NCI-H82 treated with DMSO at 0.1 percent for 48 hours (cell line): ENCODE data around the gene TOP1.
A peak's percentile ranks its signal among the peaks of the same experiment; 100 is the strongest.

Source experiments
- DNase-seq: peaks from one replicate; lab custom pipeline; 2025; ENCODE audit not compliant: unreplicated experiment; lab: John Stamatoyannopoulos, UW

The TOP1 gene

DNA sequence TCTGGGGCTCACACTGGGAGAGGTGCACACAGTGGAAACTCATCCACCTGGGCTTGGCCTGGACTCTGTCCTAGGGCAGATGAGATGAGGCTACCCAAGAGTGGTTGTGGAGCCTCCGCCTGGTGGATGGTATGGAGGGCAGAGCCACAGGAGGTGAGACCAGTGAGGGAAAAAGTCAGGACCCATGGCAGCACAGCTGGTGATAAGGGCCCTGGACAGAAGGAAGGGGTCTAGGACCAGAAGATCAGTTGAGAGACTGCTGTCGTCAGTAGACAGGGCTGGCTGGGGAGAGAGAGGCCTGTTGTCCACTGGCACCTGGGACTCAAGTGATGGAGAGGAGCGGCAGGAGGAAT lies 138.5 kb downstream of the TOP1 start:
- DNase-seq: no peak

DNA sequence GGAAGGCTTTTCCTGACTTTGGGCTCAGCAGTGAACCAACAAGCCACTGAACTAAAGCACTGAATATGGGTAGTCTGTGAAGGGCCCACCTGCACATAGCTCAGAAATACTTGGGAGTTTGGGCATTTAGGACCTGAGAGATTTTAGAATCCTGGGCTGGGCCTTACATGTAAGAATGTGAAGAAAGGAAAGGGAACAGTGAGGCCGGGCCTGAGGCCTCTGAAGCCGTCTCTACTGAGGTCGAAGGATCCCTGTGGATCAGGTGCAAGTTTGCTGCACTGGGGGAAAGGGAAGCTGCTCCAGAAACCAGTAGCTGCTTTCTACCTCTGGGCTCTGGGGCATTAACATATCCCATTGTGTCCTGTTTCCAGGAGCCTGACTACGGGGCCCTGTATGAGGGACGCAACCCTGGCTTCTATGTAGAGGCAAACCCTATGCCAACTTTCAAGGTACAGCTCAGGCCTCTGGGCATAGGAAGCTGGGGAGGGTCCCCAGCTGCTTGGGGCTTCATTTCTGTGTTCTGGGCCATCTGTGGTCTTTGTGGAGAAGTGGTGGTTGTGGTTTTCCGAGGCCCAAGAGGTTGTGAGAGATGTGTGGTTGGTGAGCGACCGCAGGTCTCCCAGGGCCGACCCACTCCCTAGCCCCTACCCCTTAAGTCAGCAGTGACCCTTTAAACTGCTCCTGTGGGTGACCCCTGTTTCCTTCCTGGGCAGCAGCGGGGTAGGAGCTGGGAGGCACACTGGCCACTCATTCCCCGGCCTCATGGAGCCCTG lies 139.0 kb downstream of the TOP1 start:
- DNase-seq: no peak

DNA sequence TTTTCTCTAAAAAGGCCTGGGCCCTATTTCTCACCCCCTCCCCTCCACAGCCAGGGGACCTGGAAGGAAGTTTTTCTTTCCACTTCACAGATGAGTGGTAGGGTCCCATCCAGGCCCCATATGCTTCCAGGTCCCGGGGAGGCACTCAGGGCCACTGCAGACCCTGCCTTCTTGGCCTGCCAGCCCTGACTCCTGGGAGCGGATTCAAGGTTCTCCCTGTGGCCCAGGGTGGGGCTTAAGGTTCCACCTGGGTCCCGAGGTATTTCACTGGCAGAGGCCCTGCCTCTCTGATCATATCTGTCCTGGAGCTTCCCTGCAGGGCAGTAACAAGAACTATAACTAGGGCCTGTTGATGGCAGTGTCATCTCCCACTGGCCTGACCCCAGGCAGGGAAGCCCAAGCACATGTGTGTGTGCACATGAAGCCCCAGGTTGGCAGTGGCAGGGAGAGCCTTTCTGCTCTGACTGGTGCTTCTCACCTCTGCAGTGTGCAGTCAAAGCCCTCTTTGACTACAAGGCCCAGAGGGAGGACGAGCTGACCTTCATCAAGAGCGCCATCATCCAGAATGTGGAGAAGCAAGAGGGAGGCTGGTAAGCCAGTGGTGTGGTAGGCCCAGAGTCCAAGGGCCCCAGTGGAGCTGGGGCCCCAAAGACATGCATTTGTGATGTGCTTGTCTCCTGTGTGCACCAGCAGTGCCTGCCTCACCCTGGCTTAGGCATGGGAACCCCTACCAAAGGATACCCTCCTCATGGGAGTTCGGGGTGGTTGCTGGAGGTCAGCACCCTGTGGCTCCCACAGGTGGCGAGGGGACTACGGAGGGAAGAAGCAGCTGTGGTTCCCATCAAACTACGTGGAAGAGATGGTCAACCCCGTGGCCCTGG lies 139.9 kb downstream of the TOP1 start:
- DNase-seq: no peak

DNA sequence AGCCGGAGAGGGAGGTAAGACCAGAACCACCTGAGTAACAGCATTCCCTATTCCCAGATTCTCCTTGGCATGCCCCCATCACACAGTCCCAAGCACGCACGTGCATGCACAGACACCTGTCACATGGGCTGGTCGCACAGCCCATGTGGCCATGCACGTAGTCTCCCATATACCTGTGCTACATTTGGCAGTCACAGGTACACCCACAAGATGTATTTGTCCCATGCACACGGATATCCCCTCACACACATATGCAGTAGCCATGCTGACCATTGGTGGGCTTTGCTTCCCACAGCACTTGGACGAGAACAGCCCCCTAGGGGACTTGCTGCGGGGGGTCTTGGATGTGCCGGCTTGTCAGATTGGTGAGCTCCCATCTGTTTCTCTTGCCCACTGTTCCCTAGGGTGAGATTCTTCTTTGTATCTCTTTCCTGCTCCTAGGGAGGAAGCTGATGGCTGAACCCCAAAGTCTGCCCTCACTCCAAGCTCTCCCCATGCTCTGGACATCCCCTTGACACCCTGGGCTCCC lies 140.6 kb downstream of the TOP1 start:
- DNase-seq: no peak

DNA sequence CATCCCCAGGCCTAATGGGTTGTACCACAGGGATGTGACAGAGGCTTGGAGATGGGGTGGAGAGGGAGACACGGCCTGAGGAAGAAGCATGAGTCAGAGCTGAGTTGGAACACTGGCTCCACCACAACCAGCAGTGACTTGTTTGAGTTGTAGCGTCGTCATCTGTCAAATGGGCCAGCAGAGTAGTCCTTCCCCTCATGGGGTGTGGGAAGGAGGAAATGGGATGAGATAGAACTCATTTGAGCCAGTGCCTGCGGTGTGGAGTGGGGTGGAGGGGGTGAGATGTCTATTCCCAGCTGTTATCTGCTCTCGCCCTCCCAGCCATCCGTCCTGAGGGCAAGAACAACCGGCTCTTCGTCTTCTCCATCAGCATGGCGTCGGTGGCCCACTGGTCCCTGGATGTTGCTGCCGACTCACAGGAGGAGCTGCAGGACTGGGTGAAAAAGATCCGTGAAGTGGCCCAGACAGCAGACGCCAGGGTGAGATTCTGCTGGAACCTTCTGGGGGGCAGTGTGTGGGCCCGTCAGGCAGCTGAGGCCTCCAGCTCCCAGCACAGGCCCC lies 141.2 kb downstream of the TOP1 start:
- DNase-seq: no peak

DNA sequence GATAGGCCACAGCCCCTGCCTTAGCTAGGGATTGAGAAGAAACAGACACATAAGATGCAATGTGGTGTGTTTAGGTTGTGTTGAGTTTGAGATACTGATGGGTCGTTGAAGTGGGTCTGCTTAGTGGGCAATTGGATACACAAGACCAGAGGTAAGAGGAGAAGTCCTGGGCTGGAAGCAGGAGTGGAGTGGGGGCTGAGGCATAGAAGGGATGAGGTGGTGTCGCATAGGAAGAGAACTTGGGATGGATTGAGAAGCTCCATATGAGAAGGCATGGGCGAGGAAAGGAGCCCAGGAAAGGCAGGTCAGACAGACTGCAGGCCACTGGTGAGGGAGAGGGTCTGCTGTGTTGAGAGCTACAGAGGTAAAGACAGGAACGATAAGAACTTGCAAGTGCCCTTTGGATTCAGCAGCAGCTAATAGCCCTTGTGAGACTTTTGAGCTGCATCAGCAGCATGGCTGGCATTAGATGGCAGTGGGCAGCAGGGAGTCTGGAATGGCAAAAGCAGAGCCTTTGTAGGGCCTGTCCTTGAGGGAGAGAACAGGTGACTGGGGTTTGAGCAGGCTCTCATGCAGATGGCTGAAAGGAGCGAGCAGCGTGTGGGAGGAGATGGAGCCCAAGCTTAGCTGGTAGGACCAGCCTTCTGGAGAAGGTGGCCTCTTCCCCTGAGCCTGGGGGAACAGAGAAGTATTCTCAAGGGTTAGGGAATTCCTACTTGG lies 141.9 kb downstream of the TOP1 start:
- DNase-seq: no peak

DNA sequence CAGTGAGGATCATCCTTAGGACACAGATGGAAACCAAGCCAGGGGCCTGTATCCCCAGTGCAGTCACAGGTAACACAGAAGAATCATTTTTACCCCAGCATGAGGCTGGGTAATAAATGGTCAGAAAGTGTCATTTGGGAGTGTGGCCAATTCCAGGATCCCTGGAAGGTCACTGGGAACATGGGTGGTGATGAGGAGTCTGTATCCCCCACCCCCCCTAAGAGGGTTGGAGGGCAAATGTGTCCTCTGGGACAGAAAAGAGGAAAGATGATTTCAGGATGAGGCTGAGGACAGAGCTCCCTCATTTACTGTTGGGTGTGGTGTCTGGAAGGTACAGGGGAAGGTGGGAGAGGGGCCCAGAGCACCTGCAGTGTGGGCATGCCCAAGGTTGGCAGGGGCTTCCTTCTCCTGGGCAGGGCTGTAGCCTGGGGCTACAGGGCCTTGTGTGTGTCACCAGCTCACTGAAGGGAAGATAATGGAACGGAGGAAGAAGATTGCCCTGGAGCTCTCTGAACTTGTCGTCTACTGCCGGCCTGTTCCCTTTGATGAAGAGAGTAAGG lies 143.2 kb downstream of the TOP1 start:
- no peak for DNase-seq

DNA sequence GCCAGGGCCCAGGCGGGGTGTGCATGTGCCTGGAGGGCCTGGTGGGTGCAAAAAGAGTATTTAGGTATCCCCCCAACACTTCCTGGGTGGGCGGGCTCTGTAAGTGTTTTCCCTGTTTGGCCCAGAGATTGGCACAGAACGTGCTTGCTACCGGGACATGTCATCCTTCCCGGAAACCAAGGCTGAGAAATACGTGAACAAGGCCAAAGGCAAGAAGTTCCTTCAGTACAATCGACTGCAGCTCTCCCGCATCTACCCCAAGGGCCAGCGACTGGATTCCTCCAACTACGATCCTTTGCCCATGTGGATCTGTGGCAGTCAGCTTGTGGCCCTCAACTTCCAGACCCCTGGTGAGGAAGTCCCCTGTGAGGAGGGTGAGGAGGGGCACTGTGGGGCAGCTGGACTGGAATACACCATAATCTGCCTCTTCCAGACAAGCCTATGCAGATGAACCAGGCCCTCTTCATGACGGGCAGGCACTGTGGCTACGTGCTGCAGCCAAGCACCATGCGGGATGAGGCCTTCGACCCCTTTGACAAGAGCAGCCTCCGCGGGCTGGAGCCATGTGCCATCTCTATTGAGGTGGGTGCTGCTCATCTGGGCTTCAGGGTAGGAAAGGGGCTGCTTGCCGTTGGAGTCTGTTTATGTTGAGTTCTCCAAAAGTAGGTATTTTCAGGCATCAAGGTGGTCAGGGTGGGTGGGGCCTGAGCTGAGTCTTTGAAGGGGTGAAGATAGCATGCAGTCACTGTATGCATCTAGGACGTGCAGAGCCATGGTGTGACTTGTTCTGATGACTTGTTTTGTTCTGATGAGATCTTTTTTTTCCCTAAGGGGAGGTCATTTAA lies 143.9 kb downstream of the TOP1 start:
- no peak for DNase-seq

DNA sequence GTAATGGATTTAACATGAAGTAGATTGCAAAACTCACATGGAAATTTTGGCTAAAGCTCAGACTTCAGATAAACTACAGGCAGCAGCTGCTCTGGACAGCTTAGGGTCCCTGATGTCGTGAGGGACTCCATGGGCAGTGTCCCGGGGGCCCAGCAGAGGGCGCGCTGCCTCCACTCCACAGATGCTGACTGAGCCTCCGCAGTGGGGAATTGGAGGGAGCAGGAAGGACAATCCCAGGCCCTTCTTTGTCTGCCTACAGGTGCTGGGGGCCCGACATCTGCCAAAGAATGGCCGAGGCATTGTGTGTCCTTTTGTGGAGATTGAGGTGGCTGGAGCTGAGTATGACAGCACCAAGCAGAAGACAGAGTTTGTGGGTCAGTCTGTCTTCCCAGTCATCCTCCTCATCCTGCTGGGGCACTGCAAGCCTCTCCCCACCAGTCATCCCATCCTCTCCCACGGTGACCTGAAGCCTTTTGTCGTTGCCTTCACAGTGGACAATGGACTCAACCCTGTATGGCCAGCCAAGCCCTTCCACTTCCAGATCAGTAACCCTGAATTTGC lies 144.6 kb downstream of the TOP1 start:
- peak; percentile 8 for DNase-seq

DNA sequence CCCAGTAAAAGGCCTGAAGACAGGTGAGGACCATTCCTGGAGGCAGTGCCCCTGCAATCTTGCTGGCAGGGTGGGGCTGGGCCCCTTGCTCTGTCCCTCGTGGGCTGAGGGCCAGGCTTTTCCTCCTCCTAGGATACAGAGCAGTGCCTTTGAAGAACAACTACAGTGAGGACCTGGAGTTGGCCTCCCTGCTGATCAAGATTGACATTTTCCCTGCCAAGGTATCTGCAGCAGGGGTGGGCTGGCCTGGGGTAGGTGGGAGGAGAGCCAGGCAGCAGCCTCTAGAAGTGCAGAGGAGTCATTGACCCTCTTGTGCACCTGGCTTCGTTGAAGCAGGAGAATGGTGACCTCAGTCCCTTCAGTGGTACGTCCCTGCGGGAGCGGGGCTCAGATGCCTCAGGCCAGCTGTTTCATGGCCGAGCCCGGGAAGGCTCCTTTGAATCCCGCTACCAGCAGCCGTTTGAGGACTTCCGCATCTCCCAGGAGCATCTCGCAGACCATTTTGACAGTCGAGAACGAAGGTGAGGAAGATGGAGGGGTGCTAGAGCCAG lies 145.2 kb downstream of the TOP1 start:
- no peak for DNase-seq
